Mammary epithelial cell (primary cell): ENCODE results near the gene ERBB2.

ENCODE experiments used
- EZH2 ChIP-seq: IDR thresholded peaks from 2 replicates; pipeline ENCODE4 v1.6.1; 2012; ENCODE audit warnings: low read length, inconsistent platforms, borderline replicate concordance
- TF ChIP-seq, protein P1 (sequence below), 2 donors: IDR thresholded peaks in 1 of 2; conservative IDR thresholded peaks in 1 of 2; 2 replicates each; pipeline ENCODE4 v1.5.1; 2011 to 2012; ENCODE audit warnings: inconsistent platforms in 2 of 2, low read length in 2 of 2, mild to moderate bottlenecking in 2 of 2, control low read depth in 1 of 2, low read depth in 1 of 2; ENCODE audit not compliant: insufficient read depth in 1 of 2; ENCODE audit errors: extremely low read depth in 1 of 2

DNA sequence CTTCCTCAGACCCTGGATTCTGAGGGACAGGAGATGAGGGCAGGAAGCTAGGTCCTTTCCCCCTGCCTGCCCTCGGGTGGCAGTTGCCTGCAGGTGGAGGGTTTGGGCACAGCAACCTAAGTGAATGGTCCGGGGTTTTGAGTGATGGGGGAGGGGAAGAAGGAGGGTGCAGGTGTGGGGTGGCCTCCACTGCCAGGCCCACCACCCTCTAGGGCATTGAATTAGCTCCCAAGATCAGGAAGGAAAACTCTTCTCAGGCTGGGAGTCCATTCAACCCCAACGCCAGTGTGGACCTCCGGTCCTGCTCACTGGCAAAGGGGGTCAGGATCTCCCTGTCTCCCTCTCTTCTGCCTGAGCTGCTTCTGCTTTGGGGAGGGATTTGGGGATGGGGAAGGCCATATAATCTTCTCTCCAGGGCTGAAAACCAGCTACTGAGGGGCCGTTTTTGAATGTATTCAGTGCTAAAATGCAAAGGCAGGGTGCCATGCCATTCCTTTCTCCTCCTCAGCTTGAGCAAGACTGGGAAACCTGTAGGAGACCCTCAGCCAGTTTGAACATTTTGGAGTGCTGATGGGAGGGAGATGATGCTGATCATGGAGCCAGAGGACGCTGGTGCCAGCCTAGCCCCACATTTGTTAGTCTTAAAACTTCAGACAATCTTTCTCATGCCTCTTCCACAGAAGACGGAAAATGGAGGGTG, 56.7 kb downstream of the ERBB2 start:
- TF ChIP-seq, protein P1, sequence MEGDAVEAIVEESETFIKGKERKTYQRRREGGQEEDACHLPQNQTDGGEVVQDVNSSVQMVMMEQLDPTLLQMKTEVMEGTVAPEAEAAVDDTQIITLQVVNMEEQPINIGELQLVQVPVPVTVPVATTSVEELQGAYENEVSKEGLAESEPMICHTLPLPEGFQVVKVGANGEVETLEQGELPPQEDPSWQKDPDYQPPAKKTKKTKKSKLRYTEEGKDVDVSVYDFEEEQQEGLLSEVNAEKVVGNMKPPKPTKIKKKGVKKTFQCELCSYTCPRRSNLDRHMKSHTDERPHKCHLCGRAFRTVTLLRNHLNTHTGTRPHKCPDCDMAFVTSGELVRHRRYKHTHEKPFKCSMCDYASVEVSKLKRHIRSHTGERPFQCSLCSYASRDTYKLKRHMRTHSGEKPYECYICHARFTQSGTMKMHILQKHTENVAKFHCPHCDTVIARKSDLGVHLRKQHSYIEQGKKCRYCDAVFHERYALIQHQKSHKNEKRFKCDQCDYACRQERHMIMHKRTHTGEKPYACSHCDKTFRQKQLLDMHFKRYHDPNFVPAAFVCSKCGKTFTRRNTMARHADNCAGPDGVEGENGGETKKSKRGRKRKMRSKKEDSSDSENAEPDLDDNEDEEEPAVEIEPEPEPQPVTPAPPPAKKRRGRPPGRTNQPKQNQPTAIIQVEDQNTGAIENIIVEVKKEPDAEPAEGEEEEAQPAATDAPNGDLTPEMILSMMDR (conservative IDR thresholded peaks at IDR 0.05 in 1 of 2, IDR thresholded peaks at IDR 0.05 in 1 of 2; ENCODE audit: extremely low read depth in 1 of 2, insufficient read depth in 1 of 2, low read depth in 1 of 2, low read length in 2 of 2): no peak
- TF ChIP-seq EZH2: no peak
